GM10847 (cell line): ENCODE measurements around the gene PDE1A.

Source experiments
- POLR2A ChIP-seq: IDR thresholded peaks from 2 replicates; pipeline ENCODE4 v1.6.1; 2011; ENCODE audit not compliant: insufficient read length; ENCODE audit errors: extremely low read depth

The PDE1A gene

DNA sequence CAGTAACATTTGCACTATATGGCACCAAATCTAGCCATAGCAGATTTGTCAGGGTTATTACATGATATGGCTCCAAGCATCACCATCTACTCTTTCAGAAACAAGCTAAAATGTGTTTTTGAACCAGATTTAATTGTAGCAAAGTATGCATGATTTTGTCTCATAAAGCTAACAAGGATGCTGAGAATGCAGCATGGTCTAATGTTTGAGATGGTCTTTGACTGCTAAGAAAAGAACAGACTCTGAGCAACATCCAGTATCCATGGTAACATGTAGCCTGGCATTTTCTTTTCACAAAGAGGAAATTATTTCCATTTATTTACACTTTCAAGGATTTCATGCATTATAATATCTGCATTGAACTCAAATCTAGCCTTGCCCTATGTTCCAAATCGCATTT lies 206.5 kb downstream of the PDE1A start:
- TF ChIP-seq POLR2A: no peak

GRCh38 chr2:182210669-182211068 lies 216.2 kb downstream of the PDE1A start:
- no peak for TF ChIP-seq POLR2A

DNA sequence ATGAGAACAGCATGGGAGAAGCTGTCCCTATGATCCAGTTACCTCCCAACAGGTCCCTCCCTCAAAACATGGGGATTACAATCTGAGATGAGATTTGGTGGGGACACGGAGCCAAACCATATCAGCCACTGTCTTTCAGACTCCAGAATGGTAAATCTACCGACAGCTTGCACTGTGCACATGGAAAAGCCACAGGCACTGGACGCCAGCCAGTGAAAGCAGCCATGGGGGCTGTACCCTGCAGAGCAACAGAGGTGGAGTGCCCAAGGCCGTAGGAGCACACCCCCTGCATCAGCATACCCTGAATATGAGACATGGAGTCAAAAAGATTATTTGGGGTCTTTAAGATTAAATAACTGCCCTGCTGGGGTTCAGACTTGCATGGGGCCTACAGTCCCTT lies 218.4 kb downstream of the PDE1A start:
- no peak for TF ChIP-seq POLR2A

DNA sequence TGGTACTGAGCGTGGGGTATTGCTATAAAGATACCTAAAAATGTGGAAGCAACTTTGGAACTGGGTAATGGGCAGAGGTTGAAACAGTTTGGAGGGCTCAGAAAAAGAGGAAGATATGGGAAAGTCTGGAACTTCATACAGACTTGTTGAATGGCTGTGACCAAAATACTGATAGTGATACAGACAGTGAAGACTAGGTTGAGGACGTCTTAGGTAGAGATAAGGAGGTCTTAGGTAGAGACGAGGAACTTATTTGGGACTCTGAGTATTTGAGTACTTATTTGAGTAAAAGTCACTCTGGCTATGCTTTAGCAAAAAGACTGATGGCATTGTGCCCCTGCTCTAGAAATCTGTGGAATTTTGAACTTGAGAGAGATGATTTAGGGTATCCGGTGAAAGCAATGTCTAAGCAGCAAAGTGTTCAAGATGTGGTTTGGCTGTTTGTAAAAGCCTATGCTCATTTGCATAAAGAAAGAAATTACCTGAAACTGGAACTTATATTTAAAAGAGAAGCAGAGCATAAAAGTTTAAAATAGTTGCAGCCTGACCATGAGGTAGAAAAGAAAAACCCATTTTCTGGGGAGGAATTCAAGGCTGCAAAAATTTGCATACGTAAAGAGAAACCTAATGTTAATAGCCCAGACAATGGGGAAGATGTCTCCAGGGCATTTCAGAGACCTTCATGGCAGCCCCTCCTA lies 219.6 kb downstream of the PDE1A start:
- TF ChIP-seq POLR2A: no peak

DNA sequence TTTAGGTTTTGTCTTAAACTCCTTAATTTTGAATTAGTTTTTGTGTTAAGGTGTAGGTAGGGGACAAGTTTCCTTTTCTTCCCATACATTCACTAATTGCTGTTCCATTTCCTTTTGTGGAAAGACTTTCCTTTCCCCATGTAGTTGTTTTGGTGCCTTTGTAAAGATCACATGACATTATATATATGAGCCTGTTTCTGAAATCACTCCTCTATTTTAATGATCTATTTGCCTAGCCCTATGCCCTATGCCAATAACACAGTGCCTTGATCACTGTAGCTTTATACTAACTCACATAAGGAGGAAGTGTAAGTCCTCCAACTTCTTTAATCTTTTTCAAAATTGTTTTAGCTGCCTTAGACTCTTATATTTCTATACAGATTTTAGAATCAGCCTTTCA lies 229.3 kb downstream of the PDE1A start:
- TF ChIP-seq POLR2A: no peak

DNA sequence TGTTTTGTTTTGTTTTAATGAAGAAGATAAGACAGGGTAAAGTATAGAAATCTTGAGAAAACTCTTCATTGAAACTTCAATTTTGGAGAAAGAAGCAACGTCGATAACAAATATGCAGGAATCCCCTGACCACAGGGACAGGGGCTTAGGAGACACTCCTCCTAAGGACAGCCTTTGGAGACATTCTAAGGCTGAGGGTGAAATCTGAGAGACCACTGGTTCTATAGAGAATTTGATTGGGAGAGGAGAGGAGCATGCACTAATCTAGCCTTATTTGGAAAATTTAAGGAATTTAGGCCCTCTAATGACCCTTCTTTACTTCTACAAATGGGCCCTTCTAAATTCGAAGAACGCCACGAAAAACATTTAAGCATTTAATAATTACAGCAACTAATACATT lies 233.5 kb downstream of the PDE1A start:
- TF ChIP-seq POLR2A: no peak

GRCh38 chr2:182191061-182191460 lies 235.8 kb downstream of the PDE1A start:
- TF ChIP-seq POLR2A: no peak

- no peak for TF ChIP-seq POLR2A
Observed at GRCh38 chr2:182187130-182187529, 239.7 kb downstream of the PDE1A start.

- no peak for TF ChIP-seq POLR2A
Observed at GRCh38 chr2:182186132-182186735, 240.6 kb downstream of the PDE1A start.

DNA sequence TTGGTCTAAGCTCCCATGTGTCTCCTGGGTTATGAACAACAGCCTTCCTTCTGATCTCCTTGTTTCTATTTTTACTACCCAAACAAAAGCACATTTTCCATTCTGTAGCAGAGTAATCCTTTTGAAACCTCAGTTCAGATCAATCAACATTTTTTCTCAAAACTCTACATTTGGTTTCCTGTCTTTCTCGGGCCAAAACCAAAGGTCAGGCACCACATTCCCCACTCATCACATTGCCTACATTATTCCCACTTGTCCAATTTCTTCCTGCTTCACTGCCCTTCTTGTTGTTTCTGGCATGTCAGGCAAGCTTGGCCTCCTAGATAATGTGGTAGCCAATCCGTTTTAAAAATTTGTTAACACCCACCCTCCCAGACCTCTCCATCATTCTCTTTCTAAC lies 244.4 kb downstream of the PDE1A start:
- no peak for TF ChIP-seq POLR2A

DNA sequence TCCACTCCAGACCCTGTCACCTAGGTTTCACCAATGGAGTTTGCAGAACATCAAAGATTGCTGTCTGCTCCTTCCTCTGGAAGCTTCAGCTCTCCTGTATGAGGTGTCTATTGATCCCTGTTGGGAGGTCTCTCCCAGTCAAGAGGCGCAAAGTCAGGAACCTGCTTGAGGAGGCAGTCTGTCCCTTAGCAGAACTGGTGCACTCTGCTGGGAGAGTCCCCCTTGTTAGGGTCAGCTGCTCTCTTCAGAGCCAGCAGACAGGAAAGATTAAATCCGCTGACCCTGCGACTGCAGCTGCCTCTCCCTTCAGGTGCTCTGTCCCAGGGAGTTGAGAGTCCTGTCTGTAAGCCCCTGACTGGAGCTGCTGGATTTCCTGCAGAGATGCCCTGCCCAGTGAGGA lies 245.5 kb downstream of the PDE1A start:
- TF ChIP-seq POLR2A: no peak

DNA sequence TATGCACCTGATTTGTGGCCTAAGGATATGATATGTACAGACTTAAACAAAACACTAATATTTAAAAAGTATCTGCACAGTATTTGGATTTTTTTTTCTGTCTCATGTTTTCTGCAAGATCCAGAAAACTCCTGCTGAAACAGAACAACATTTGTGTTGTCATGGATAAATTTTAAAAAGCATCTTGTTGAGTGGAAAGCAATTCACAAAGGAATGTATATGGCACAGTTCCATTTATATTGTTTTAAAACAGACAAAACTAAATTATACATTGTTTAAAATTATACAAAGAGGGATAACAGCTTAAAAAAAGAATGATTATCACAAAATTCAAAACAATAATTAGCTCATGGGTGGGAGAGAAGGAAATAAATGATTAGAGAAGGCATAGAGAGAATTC lies 247.7 kb downstream of the PDE1A start:
- TF ChIP-seq POLR2A: no peak

DNA sequence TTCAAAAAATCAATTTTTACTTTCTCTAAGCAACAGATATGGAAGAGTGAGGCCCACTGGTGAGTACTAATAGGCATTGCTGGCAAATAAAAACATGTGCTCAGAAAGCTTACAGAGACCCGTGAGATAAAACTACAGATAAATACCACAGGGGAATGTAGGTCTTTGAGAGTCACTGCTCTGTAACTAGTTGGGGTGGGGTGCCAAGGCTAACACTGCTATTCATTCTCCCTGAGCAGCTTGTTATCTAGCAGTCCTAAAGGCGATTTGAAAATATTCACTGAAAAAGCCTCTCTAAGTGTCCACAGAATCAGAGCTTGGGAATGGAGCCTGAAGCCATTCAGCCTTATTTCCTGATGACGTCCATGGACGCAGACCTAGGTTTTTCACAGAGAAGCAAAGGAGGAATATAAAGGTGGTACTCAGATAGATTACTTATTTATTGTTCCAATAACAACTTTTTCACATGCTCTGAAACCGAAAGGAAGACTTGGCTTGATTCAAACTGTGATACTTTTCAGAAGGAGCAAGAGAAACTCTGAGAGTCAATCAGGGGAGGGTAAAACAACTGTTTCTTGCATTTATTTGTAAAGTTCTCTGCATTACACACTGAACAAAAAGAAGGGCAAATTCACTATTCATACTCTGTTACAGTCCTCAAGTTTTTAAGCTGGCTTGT lies 252.8 kb downstream of the PDE1A start:
- no peak for TF ChIP-seq POLR2A

GRCh38 chr2:182170341-182170740 lies 256.5 kb downstream of the PDE1A start:
- TF ChIP-seq POLR2A: no peak

GRCh38 chr2:182167882-182168281 lies 259.0 kb downstream of the PDE1A start:
- TF ChIP-seq POLR2A: no peak

GRCh38 chr2:182166841-182167240 lies 260.0 kb downstream of the PDE1A start:
- TF ChIP-seq POLR2A: no peak

GRCh38 chr2:182166406-182166805 lies 260.4 kb downstream of the PDE1A start:
- no peak for TF ChIP-seq POLR2A

DNA sequence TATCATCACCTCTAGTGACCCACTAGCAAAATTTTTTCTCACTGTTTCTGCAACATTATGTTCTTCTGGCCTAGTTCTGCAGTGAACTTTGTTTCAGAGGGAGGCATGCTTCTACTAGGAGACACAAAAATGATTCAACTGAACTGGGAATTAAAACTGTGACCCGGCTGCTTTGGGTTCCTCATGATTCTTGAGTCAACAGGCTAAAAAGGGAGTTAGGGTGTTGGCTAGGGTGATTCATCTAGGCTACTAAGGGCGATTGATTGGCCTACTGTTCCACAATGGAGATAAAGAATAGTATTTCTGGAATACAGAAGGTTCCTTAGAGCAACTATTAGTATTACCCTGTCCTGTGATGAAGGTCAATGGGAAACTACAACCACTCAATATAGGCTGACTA lies 261.6 kb downstream of the PDE1A start:
- no peak for TF ChIP-seq POLR2A
